PC-3 (cell line): ENCODE results near the gene FOXP3. TPM values are rescaled to one million over a fixed set of nuclear protein-coding genes. Genes with fewer than 3 reads are reported as not detected.

Source experiments
- ATAC-seq: fragments of 200-7000 bp; cut with Tn5 transposase; 2 replicates; pipeline ENCODE4 v1.9.1; 2020; ENCODE audit warnings: mild to moderate bottlenecking, moderate library complexity
- BruUV-seq: library from RNA; stranded (reverse); fragments of 400-500 nt; replicated peaks from 2 replicates; lab custom pipeline; 2021; lab: Mats Ljungman, UMichigan
- CTCF ChIA-PET: fragments of 300-600 bp; sonication (Branson Sonifier 250); formaldehyde crosslinking; loops from one replicate; lab custom pipeline; 2022; ENCODE audit warnings: antibody characterized with exemption; lab: Charles Lee
- POLR2A ChIA-PET: fragments of 300-600 bp; sonication (Branson Sonifier 250); formaldehyde crosslinking; loops from one replicate; lab custom pipeline; 2022; ENCODE audit warnings: antibody characterized with exemption; ENCODE audit not compliant: unreplicated experiment; lab: Charles Lee
- DNase-seq: peaks from one replicate; pipeline ENCODE4 v3.0.0-alpha.2; 2015
- H2AFZ ChIP-seq: fragments of 300-600 bp; sonication (generic); 2 replicates; pipeline ENCODE4 v1.6.0; 2016; ENCODE audit warnings: antibody characterized with exemption, low read length
- H3F3A ChIP-seq: fragments of 300-600 bp; sonication (generic); one replicate; pipeline ENCODE4 v1.6.0; 2017; ENCODE audit warnings: antibody characterized with exemption, low read length, control low read depth, mild to moderate bottlenecking; ENCODE audit not compliant: unreplicated experiment
- H3K27ac ChIP-seq: fragments of 300-600 bp; sonication (generic); 2 replicates; pipeline ENCODE4 v1.5.1; 2016; ENCODE audit warnings: mild to moderate bottlenecking, low read length
- H3K27me3 ChIP-seq: fragments of 300-600 bp; sonication (generic); 2 replicates; pipeline ENCODE4 v1.6.1; 2016; ENCODE audit warnings: low read length, mixed read lengths
- H3K36me3 ChIP-seq: fragments of 300-600 bp; sonication (generic); 2 replicates; pipeline ENCODE4 v1.6.1; 2016; ENCODE audit warnings: low read depth, mixed run types, low read length, mixed read lengths
- H3K4me1 ChIP-seq: fragments of 300-600 bp; sonication (generic); 2 replicates; pipeline ENCODE4 v1.5.1; 2016; ENCODE audit warnings: low read length; ENCODE audit not compliant: insufficient read depth
- H3K4me2 ChIP-seq: fragments of 300-600 bp; sonication (generic); 2 replicates; pipeline ENCODE4 v1.6.0; 2016; ENCODE audit warnings: low read length
- H3K4me3 ChIP-seq: fragments of 300-600 bp; sonication (generic); 2 replicates; pipeline ENCODE4 v1.5.1; 2016; ENCODE audit warnings: mild to moderate bottlenecking, low read length, mixed read lengths
- H3K79me2 ChIP-seq: fragments of 300-600 bp; sonication (generic); 2 replicates; pipeline ENCODE4 v1.6.1; 2017; ENCODE audit warnings: low read length, mixed read lengths
- H3K9ac ChIP-seq: fragments of 300-600 bp; sonication (generic); 2 replicates; pipeline ENCODE4 v1.6.0; 2016; ENCODE audit warnings: mild to moderate bottlenecking, low read length
- H3K9me2 ChIP-seq: fragments of 300-600 bp; sonication (generic); replicated peaks from 2 replicates; pipeline ENCODE4 v1.6.1; 2016; ENCODE audit warnings: mixed run types, low read length, mixed read lengths
- H3K9me3 ChIP-seq: fragments of 300-600 bp; sonication (generic); 2 replicates; pipeline ENCODE4 v1.6.1; 2016; ENCODE audit warnings: low read length, mixed read lengths
- H4K20me1 ChIP-seq: fragments of 300-600 bp; sonication (generic); 2 replicates; pipeline ENCODE4 v1.6.1; 2016; ENCODE audit warnings: low read length, mixed read lengths
- CTCF ChIP-seq: fragments of 300-600 bp; sonication (generic); conservative IDR thresholded peaks from 2 replicates; pipeline ENCODE4 v1.5.1; 2017; ENCODE audit warnings: antibody characterized with exemption, low read depth, mild to moderate bottlenecking, low read length
- EZH2 ChIP-seq: fragments of 300-600 bp; sonication (generic); IDR thresholded peaks from one replicate; pipeline ENCODE4 v1.6.1; 2017; ENCODE audit warnings: antibody characterized with exemption, mild to moderate bottlenecking, low read length; ENCODE audit not compliant: unreplicated experiment
- EZH2phosphoT487 ChIP-seq: fragments of 300-600 bp; sonication (generic); IDR thresholded peaks from 2 replicates; pipeline ENCODE4 v1.6.1; 2018; ENCODE audit warnings: mild to moderate bottlenecking, antibody characterized with exemption, low read length, borderline replicate concordance
- intact Hi-C: fragments of 100-400 bp; cut with micrococcal nuclease; formaldehyde crosslinking; loops from 2 replicates; pipeline ENCODE4 v1.9.0; 2023
- total RNA-seq: library from RNA; depleted of rRNA; stranded (reverse); fragments of >200 nt; gene quantifications from 2 replicates; pipeline ENCODE4 v1.2.3, GENCODE V29; 2014

Gene FOXP3
- total RNA-seq, 1 experiment from 2014 or later: not detected

GRCh38 chrX:49221868-49222267, 42.6 kb downstream of the FOXP3 start:
- Histone ChIP-seq H3K9me2 (no peaks in the 10 kb centered on the region), H4K20me1 (no peaks in the 10 kb centered on the region), H3K4me3 (no peak overlapping the region), H3K79me2 (no peaks in the 10 kb centered on the region), H3K36me3 (no peaks in the 10 kb centered on the region), H3F3A (no peaks in the 10 kb centered on the region), H3K4me2 (no peak overlapping the region), H3K9me3 (no peaks in the 10 kb centered on the region), H3K27me3 (no peaks in the 10 kb centered on the region), H3K4me1 (no peaks in the 10 kb centered on the region), H2AFZ (no peak overlapping the region), H3K9ac (no peak overlapping the region), H3K27ac (no peak overlapping the region)
- ATAC-seq (no peak), DNase-seq (no peak)
- intact Hi-C loops: no loop called here
- BruUV-seq: no TSS peak
- CTCF ChIA-PET: no interaction called here
- TF ChIP-seq EZH2phosphoT487 (no peak), CTCF (no peak), EZH2 (no peak)
- POLR2A ChIA-PET: no interaction called here

- H3K4me1 ChIP-seq: no peaks in the 10 kb centered on the region
- intact Hi-C loops: no loop called here
- no peak overlapping the region for H3K4me3 ChIP-seq
- H3K9ac ChIP-seq: no peak overlapping the region
- CTCF ChIA-PET: no interaction called here
- ATAC-seq (no peak), DNase-seq (no peak)
- POLR2A ChIA-PET: no interaction called here
- no peak overlapping the region for H2AFZ ChIP-seq
- H3K79me2 ChIP-seq: no peaks in the 10 kb centered on the region
- no peaks in the 10 kb centered on the region for H3F3A ChIP-seq
- no peaks in the 10 kb centered on the region for H4K20me1 ChIP-seq
- H3K4me2 ChIP-seq: no peak overlapping the region
- H3K9me2 ChIP-seq: no peaks in the 10 kb centered on the region
- no TSS peak for BruUV-seq
- H3K27ac ChIP-seq: no peak overlapping the region
- no peaks in the 10 kb centered on the region for H3K9me3 ChIP-seq
- TF ChIP-seq CTCF (no peak), EZH2 (no peak), EZH2phosphoT487 (no peak)
- H3K27me3 ChIP-seq: no peaks in the 10 kb centered on the region
- H3K36me3 ChIP-seq: no peaks in the 10 kb centered on the region
Measured at GRCh38 chrX:49220100-49220499, 44.4 kb downstream of the FOXP3 start.

DNA sequence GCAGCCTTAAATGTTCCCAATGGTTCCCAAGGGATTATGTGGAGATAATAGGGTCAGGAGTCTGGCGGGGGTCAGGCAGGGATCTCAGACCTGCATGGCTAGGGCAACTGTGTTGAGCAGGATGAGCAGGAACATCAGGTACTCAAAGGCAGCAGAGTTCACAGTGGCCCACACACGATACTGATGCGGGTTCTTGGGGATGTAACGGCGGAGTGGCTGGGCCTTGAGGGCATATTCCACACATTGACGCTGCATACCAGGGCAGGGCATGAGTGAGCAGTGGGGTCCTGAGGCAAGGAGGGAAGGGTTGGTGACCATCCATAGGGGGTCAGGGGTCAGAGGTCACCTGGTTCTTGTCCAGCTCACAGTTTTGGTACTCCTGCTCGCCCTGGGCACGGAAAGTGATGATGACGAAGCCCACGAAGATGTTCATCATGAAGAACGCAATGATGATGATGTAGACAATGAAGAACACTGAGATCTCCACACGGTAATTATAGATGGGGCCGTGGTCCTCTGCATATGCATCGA, 49.4 kb downstream of the FOXP3 start:
- intact Hi-C loops: no loop called here
- H3K4me1 ChIP-seq: no peaks in the 10 kb centered on the region
- H3K27ac ChIP-seq: no peak overlapping the region
- H3K36me3 ChIP-seq: no peaks in the 10 kb centered on the region
- CTCF ChIA-PET: no interaction called here
- no TSS peak for BruUV-seq
- H3K9me3 ChIP-seq: no peaks in the 10 kb centered on the region
- H4K20me1 ChIP-seq: no peaks in the 10 kb centered on the region
- H3F3A ChIP-seq: no peaks in the 10 kb centered on the region
- ATAC-seq (no peak), DNase-seq (no peak)
- no peaks in the 10 kb centered on the region for H3K9me2 ChIP-seq
- POLR2A ChIA-PET: no interaction called here
- no peak for TF ChIP-seq CTCF
- no peak for TF ChIP-seq EZH2phosphoT487
- TF ChIP-seq EZH2: no peak
- H3K4me3 ChIP-seq: no peak overlapping the region
- no peaks in the 10 kb centered on the region for H3K79me2 ChIP-seq
- H3K9ac ChIP-seq: no peak overlapping the region
- no peaks in the 10 kb centered on the region for H3K27me3 ChIP-seq
- H3K4me2 ChIP-seq: no peak overlapping the region
- H2AFZ ChIP-seq: no peak overlapping the region
